Adipocyte (in vitro differentiated cells): ENCODE results near the gene TSGA10.
A peak's percentile ranks its signal among the peaks of the same experiment; 100 is the strongest.

ENCODE experiments used
- DNase-seq: peaks from one replicate; pipeline ENCODE4 v3.0.0-alpha.2; 2015; ENCODE audit warnings: low read depth
- H3K27me3 ChIP-seq: replicated peaks from 2 replicates; pipeline ENCODE4 v1.7.0; 2013; ENCODE audit warnings: mild to moderate bottlenecking, low read length, moderate library complexity; ENCODE audit not compliant: control insufficient read depth, insufficient read depth
- H3K36me3 ChIP-seq: 2 replicates; pipeline ENCODE4 v1.7.0; 2013; ENCODE audit warnings: low read length, mild to moderate bottlenecking, moderate library complexity; ENCODE audit not compliant: control insufficient read depth, insufficient read depth, severe bottlenecking
- H3K4me1 ChIP-seq: 2 replicates; pipeline ENCODE4 v1.7.0; 2013; ENCODE audit warnings: mild to moderate bottlenecking, low read length, moderate library complexity; ENCODE audit not compliant: control insufficient read depth, insufficient read depth
- H3K4me3 ChIP-seq: 2 replicates; pipeline ENCODE4 v1.7.0; 2013; ENCODE audit warnings: mild to moderate bottlenecking, low read length, moderate library complexity
- H3K9ac ChIP-seq: 2 replicates; pipeline ENCODE4 v1.7.0; 2013; ENCODE audit warnings: mild to moderate bottlenecking, low read length, moderate library complexity
- H3K9me3 ChIP-seq: 2 replicates; pipeline ENCODE4 v1.7.0; 2013; ENCODE audit warnings: mild to moderate bottlenecking, low read length, moderate library complexity; ENCODE audit not compliant: control insufficient read depth

The TSGA10 gene

GRCh38 chr2:99106913-99107312 is 47.8 kb downstream of the TSGA10 start:
- no peak overlapping the region for H3K4me3 ChIP-seq
- H3K9ac ChIP-seq: no peak overlapping the region
- no peak for DNase-seq
- H3K4me1 ChIP-seq: peaks cover 10% of the 10 kb centered on the region
- H3K9me3 ChIP-seq: no peaks in the 10 kb centered on the region
- H3K27me3 ChIP-seq: no peaks in the 10 kb centered on the region
- H3K36me3 ChIP-seq: no peaks in the 10 kb centered on the region

DNA sequence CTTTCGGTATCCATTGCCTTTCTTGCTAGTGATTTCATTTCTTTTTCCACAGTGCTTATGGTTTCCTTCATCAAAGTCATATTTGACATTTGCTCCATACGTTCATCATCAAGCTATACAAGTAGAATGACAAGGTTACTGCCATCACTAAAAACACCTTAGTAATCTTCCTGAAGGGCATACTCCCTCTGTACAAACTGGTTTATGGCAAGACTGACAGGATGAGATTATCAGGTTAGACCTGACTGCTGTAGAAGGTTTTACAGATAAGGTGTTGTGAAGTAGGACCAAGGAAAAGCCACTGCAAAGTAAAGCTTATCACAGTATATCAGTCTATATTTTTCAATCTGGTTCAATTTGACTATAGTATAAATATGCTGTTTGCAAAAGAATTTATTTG is 50.7 kb downstream of the TSGA10 start:
- no peak overlapping the region for H3K9ac ChIP-seq
- H3K4me3 ChIP-seq: no peak overlapping the region
- H3K27me3 ChIP-seq: no peaks in the 10 kb centered on the region
- H3K9me3 ChIP-seq: no peaks in the 10 kb centered on the region
- no peak for DNase-seq
- no peaks in the 10 kb centered on the region for H3K36me3 ChIP-seq
- H3K4me1 ChIP-seq: peaks cover 18% of the 10 kb centered on the region

- Histone ChIP-seq H3K4me3 (peak overlapping the region; percentile 49), H3K9ac (peak overlapping the region; percentile 50), H3K27me3 (no peaks in the 10 kb centered on the region), H3K9me3 (no peaks in the 10 kb centered on the region), H3K36me3 (no peaks in the 10 kb centered on the region), H3K4me1 (peaks cover 13% of the 10 kb centered on the region)
- peak; percentile 53 for DNase-seq
These were observed 53.0 kb downstream of the TSGA10 start for GRCh38 chr2:99101697-99102096.

DNA sequence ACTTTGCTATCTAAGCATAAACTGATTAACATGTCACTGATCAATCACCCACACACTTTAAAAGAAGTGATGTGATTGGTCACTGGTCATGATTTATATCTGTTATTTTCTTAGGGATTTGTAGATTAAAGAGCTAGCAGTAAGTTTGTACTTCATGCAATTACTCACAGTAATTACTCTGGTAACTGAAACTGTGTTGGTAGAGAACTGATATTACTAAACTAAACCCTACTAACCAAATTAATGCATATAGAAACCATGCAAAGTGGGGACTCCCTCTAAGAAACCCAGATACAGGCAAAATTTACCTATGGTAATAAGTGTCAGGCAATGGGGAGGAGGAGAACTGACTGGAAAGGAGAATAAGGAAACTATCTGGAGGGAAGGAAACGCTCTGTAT is 58.0 kb downstream of the TSGA10 start:
- no peak for DNase-seq

GRCh38 chr2:99088017-99088416 is 66.7 kb downstream of the TSGA10 start:
- Histone ChIP-seq H3K4me3 (no peak overlapping the region), H3K27me3 (no peaks in the 10 kb centered on the region), H3K9me3 (peaks cover 5% of the 10 kb centered on the region), H3K4me1 (no peaks in the 10 kb centered on the region), H3K9ac (no peak overlapping the region), H3K36me3 (no peaks in the 10 kb centered on the region)
- DNase-seq: no peak

More for the DNA sequence above, 58.0 kb downstream of the TSGA10 start:
- no peak overlapping the region for H3K9ac ChIP-seq
- H3K9me3 ChIP-seq: peaks cover 16% of the 10 kb centered on the region
- peaks cover 7% of the 10 kb centered on the region for H3K4me1 ChIP-seq
- H3K4me3 ChIP-seq: no peak overlapping the region
- H3K36me3 ChIP-seq: no peaks in the 10 kb centered on the region
- H3K27me3 ChIP-seq: no peaks in the 10 kb centered on the region

GRCh38 chr2:99086385-99086784 is 68.4 kb downstream of the TSGA10 start:
- H3K4me1 ChIP-seq: no peaks in the 10 kb centered on the region
- DNase-seq: no peak
- H3K36me3 ChIP-seq: no peaks in the 10 kb centered on the region
- no peaks in the 10 kb centered on the region for H3K27me3 ChIP-seq
- no peak overlapping the region for H3K9ac ChIP-seq
- no peak overlapping the region for H3K4me3 ChIP-seq
- peaks cover 4% of the 10 kb centered on the region for H3K9me3 ChIP-seq

DNA sequence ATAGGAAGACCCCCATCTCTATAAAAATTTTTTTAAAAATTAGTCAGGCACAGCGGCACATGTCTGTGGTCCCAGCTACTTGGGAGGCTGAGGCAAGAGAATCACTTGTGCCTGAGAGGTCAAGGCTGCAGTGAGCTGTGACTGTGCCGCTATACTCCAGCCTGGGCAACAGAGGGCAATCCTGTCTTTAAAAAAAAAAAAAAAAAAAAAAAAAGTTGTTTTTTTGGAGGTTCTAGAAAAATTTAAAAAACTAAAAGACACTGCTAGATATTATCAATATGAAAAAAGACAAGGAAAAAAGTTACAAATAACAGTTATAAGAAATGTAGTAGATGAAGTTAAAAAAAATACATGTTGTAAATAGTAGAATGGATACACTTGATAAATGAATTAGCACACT is 69.3 kb downstream of the TSGA10 start:
- no peaks in the 10 kb centered on the region for H3K36me3 ChIP-seq
- DNase-seq: peak; percentile 25

DNA sequence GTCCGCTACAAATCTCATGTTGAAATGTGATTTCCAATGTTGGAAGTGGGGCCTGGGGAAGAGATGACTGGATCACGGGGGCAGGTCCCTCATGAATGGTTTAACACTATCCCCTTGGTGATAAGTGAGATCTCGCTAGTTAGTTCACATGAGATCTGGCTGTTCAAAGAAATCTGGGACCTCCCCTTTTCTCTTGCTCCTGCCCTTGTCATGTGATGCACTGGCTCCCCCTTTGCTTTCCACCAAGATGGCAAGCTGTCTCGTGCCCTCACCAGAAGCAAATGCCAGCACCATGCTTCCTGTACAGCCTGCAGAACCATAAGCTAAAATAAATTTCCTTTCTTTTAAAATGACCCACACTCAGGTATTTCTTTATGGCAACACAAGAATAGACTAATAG is 70.5 kb downstream of the TSGA10 start:
- Histone ChIP-seq H3K36me3 (no peaks in the 10 kb centered on the region), H3K4me1 (no peaks in the 10 kb centered on the region), H3K27me3 (no peaks in the 10 kb centered on the region), H3K9me3 (no peaks in the 10 kb centered on the region), H3K9ac (no peak overlapping the region), H3K4me3 (no peak overlapping the region)
- no peak for DNase-seq

More for the DNA sequence above, 69.3 kb downstream of the TSGA10 start:
- Histone ChIP-seq H3K4me1 (no peaks in the 10 kb centered on the region), H3K27me3 (no peaks in the 10 kb centered on the region), H3K9me3 (no peaks in the 10 kb centered on the region), H3K4me3 (no peak overlapping the region), H3K9ac (no peak overlapping the region)

DNA sequence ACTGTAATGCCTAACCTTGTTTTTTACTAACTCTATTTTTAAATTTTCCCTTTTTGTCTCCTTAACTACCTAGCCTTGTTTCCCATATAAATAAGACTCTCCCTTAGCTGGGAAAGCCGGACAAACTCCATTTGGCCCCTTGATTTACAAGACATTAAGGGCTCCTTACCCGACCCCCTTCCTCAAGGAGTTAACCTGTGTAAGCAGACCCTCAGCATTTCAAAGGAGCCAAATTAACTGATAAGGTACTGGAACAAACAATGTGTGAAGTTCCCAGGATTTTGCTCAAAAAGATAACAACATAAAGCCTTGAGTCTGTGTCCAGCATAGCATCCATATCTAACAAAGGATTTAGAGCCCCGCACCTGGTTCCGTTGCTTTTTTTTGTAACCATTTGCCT is 72.9 kb downstream of the TSGA10 start:
- no peak for DNase-seq
- Histone ChIP-seq H3K4me3 (no peak overlapping the region), H3K27me3 (no peaks in the 10 kb centered on the region), H3K4me1 (no peaks in the 10 kb centered on the region), H3K36me3 (no peaks in the 10 kb centered on the region), H3K9ac (no peak overlapping the region), H3K9me3 (no peaks in the 10 kb centered on the region)

- no peak for DNase-seq
- Histone ChIP-seq H3K36me3 (no peaks in the 10 kb centered on the region), H3K9me3 (no peaks in the 10 kb centered on the region), H3K4me3 (no peak overlapping the region), H3K9ac (no peak overlapping the region), H3K27me3 (no peaks in the 10 kb centered on the region), H3K4me1 (no peaks in the 10 kb centered on the region)
These were observed 75.5 kb downstream of the TSGA10 start for GRCh38 chr2:99079226-99079625.

DNA sequence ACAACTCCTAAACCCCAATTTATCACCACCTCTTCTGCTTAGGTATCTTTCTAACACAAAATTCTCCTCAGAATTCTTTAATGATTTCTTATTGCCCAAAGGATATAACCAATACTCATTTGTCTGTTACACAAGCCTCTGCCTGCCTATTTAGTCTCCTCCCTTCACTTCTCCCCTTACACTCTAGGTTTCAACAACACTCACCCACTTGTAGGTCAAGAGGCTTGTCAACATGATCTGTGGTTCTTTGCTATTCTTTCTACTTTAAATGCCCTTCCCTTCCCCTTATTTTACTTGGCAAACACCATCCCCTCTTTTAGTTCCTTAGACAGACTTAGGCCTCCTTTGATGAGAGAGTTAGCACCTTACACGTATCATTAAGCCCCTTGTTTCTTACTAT is 82.2 kb downstream of the TSGA10 start:
- no peak for DNase-seq
- H3K27me3 ChIP-seq: no peaks in the 10 kb centered on the region
- H3K4me1 ChIP-seq: no peaks in the 10 kb centered on the region
- no peaks in the 10 kb centered on the region for H3K9me3 ChIP-seq
- no peaks in the 10 kb centered on the region for H3K36me3 ChIP-seq
- H3K9ac ChIP-seq: no peak overlapping the region
- H3K4me3 ChIP-seq: no peak overlapping the region

DNA sequence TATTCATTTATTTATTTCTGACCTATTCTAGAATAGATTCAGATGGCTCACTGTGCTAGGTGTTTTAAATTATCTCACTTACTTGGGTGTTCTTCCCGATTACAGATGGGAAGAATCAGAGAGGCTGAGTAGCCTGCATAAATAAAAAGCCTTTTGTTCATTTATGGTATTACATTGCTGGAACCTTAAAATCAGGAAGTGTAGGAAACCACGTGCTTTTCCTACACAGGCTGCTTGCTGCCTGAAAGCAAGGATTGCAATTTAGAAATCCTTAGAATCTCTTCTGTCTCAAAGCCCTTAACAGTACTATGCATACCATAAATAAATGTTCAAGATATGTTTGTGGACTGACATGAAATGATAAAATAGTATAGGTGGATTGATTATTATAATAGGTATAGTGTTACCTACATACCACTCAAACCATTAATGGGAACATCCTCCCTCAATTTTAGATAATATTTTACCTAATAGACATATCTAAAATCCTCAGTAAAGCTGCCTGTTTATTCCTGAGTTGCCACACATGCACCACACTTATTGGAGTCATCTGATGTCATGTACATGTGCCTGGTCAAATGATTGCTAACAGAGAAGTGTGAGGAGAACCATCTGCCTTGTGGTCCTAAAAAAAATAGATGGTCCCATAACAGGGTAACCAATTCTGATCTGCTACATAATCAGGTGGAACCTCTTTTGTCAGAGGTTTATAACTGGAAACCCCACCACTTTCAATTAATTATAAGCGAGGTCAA is 86.7 kb downstream of the TSGA10 start:
- H3K27me3 ChIP-seq: no peaks in the 10 kb centered on the region
- peaks cover 4% of the 10 kb centered on the region for H3K4me1 ChIP-seq
- no peak overlapping the region for H3K4me3 ChIP-seq
- no peak overlapping the region for H3K9ac ChIP-seq
- H3K9me3 ChIP-seq: no peaks in the 10 kb centered on the region
- DNase-seq: no peak
- no peaks in the 10 kb centered on the region for H3K36me3 ChIP-seq
